Ovary (tissue), 3 donors: Measurements from ENCODE around the gene NOS1.

Source experiments
- POLR2A ChIP-seq: fragments of 450-650 bp; IDR thresholded peaks from one replicate; pipeline ENCODE4 v1.6.1; 2017; ENCODE audit warnings: antibody characterized with exemption, mild to moderate bottlenecking, moderate library complexity
- TF ChIP-seq, protein P1 (sequence below), 3 donors: fragments of 450-650 bp in 2 of 3; fragments of 200-600 bp in 1 of 3; IDR thresholded peaks; one replicate each; pipeline versions ENCODE4 v1.5.1 to v1.8.0; 2016 to 2022; ENCODE audit warnings: antibody characterized with exemption in 3 of 3, mild to moderate bottlenecking in 1 of 3
- donor health status: DM: no; HTN: no; CAD: no.

GRCh38 chr12:117178301-117178700 is 183.1 kb downstream of the NOS1 start:
- TF ChIP-seq, protein P1, sequence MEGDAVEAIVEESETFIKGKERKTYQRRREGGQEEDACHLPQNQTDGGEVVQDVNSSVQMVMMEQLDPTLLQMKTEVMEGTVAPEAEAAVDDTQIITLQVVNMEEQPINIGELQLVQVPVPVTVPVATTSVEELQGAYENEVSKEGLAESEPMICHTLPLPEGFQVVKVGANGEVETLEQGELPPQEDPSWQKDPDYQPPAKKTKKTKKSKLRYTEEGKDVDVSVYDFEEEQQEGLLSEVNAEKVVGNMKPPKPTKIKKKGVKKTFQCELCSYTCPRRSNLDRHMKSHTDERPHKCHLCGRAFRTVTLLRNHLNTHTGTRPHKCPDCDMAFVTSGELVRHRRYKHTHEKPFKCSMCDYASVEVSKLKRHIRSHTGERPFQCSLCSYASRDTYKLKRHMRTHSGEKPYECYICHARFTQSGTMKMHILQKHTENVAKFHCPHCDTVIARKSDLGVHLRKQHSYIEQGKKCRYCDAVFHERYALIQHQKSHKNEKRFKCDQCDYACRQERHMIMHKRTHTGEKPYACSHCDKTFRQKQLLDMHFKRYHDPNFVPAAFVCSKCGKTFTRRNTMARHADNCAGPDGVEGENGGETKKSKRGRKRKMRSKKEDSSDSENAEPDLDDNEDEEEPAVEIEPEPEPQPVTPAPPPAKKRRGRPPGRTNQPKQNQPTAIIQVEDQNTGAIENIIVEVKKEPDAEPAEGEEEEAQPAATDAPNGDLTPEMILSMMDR (IDR thresholded peaks at IDR 0.05), result no peak
- no peak for TF ChIP-seq POLR2A
